GM12872 (cell line): ENCODE measurements around the gene TNIK.

Experiments used
- CTCF ChIP-seq: IDR thresholded peaks from 3 replicates; pipeline ENCODE4 v1.5.1; 2011; ENCODE audit warnings: low read depth, mild to moderate bottlenecking, low read length, moderate library complexity; ENCODE audit not compliant: insufficient read depth

TNIK gene

GRCh38 chr3:171289291-171289690 lies 170.9 kb downstream of the TNIK start:
- no peak for TF ChIP-seq CTCF

GRCh38 chr3:171286580-171287249 lies 173.5 kb downstream of the TNIK start:
- TF ChIP-seq CTCF: no peak

- TF ChIP-seq CTCF: no peak
Observed at GRCh38 chr3:171285287-171285686, 174.9 kb downstream of the TNIK start.

- no peak for TF ChIP-seq CTCF
Observed at GRCh38 chr3:171284308-171285075, 175.7 kb downstream of the TNIK start.

GRCh38 chr3:171283848-171284222 lies 176.4 kb downstream of the TNIK start:
- no peak for TF ChIP-seq CTCF

- no peak for TF ChIP-seq CTCF
Observed at GRCh38 chr3:171283183-171283847, 176.9 kb downstream of the TNIK start.

GRCh38 chr3:171282041-171282440 lies 178.2 kb downstream of the TNIK start:
- no peak for TF ChIP-seq CTCF
